Measurements from ENCODE around the gene TMEM248. TPM values are rescaled to one million over a fixed set of nuclear protein-coding genes. Genes with fewer than 3 reads are reported as not detected.
A peak's percentile ranks its signal among the peaks of the same experiment; 100 is the strongest.
"Not testable (repeated sequence)": the region's sequence is repeated elsewhere in the genome, so short reads cannot be mapped to it uniquely, and the experiment has no call there.

TMEM248 gene
- total RNA-seq, 1 donor from 2014 or later = 83.6 TPM

GRCh38 chr7:66913118-66914037 lies 7.6 kb upstream of the TMEM248 start:
- DNase-seq (ENCODE audit: low spot score) = no peak
- H3K4me1 Mint-ChIP-seq (ENCODE audit: low read depth) = no peaks in the 10 kb centered on the region
- no peaks in the 10 kb centered on the region for H3K9me3 Mint-ChIP-seq
- no peak overlapping the region for H3K4me3 Mint-ChIP-seq (ENCODE audit: low read depth)
- no peak overlapping the region for H3K27ac Mint-ChIP-seq
- no peaks in the 10 kb centered on the region for H3K36me3 Mint-ChIP-seq (ENCODE audit: low read depth)
- H3K27me3 Mint-ChIP-seq (ENCODE audit: low read depth) = no peaks in the 10 kb centered on the region
- intact Hi-C loops (cut with micrococcal nuclease) = no loop called here

GRCh38 chr7:66917904-66918303 lies 3.1 kb upstream of the TMEM248 start:
- H3K27ac Mint-ChIP-seq; H3K9me3 Mint-ChIP-seq; intact Hi-C loops (cut with micrococcal nuclease); DNase-seq (ENCODE audit: low spot score); H3K4me3 Mint-ChIP-seq (ENCODE audit: low read depth); H3K27me3 Mint-ChIP-seq (ENCODE audit: low read depth): not testable (repeated sequence)
- peaks cover 13% of the 10 kb centered on the region for H3K36me3 Mint-ChIP-seq (ENCODE audit: low read depth)
- peaks cover 16% of the 10 kb centered on the region for H3K4me1 Mint-ChIP-seq (ENCODE audit: low read depth)

- Mint-ChIP-seq H3K36me3 (ENCODE audit: low read depth) (peaks cover 19% of the 10 kb centered on the region), H3K4me1 (ENCODE audit: low read depth) (peaks cover 20% of the 10 kb centered on the region), H3K9me3 (no peaks in the 10 kb centered on the region), H3K27ac (no peak overlapping the region), H3K27me3 (ENCODE audit: low read depth) (no peaks in the 10 kb centered on the region), H3K4me3 (ENCODE audit: low read depth) (peak overlapping the region; percentile 66)
- intact Hi-C loops (cut with micrococcal nuclease) = no loop called here
- DNase-seq (ENCODE audit: low spot score) = no peak
Measured at GRCh38 chr7:66919304-66919703, 1.7 kb upstream of the TMEM248 start.

GRCh38 chr7:66919704-66920103 lies 1.3 kb upstream of the TMEM248 start:
- intact Hi-C loops (cut with micrococcal nuclease) = loop anchor here (2.0 kb wide), 1 partner anchor 77 kb away; the partner anchor contains the start of gene TYW1
- peak overlapping the region; percentile 66 for H3K4me3 Mint-ChIP-seq (ENCODE audit: low read depth)
- H3K36me3 Mint-ChIP-seq (ENCODE audit: low read depth) = peaks cover 19% of the 10 kb centered on the region
- no peak overlapping the region for H3K27ac Mint-ChIP-seq
- H3K4me1 Mint-ChIP-seq (ENCODE audit: low read depth) = peaks cover 20% of the 10 kb centered on the region
- no peaks in the 10 kb centered on the region for H3K9me3 Mint-ChIP-seq
- DNase-seq (ENCODE audit: low spot score) = no peak
- no peaks in the 10 kb centered on the region for H3K27me3 Mint-ChIP-seq (ENCODE audit: low read depth)

GRCh38 chr7:66920256-66920655 lies 769 bp upstream of the TMEM248 start:
- H3K4me1 Mint-ChIP-seq (ENCODE audit: low read depth) = peaks cover 20% of the 10 kb centered on the region
- intact Hi-C loops (cut with micrococcal nuclease) = loop anchor here (2.0 kb wide), 1 partner anchor 77 kb away; the partner anchor contains the start of gene TYW1
- peak overlapping the region; percentile 34 for H3K4me3 Mint-ChIP-seq (ENCODE audit: low read depth)
- H3K27ac Mint-ChIP-seq = peak overlapping the region; percentile 33
- H3K9me3 Mint-ChIP-seq = no peaks in the 10 kb centered on the region
- no peak for DNase-seq (ENCODE audit: low spot score)
- H3K27me3 Mint-ChIP-seq (ENCODE audit: low read depth) = no peaks in the 10 kb centered on the region
- H3K36me3 Mint-ChIP-seq (ENCODE audit: low read depth) = peaks cover 22% of the 10 kb centered on the region

GRCh38 chr7:66921396-66921917 lies 432 bp downstream of the TMEM248 start:
- peaks cover 24% of the 10 kb centered on the region for H3K4me1 Mint-ChIP-seq (ENCODE audit: low read depth)
- H3K27ac Mint-ChIP-seq = peak overlapping the region; percentile 90
- H3K9me3 Mint-ChIP-seq = no peaks in the 10 kb centered on the region
- peaks cover 29% of the 10 kb centered on the region for H3K36me3 Mint-ChIP-seq (ENCODE audit: low read depth)
- H3K27me3 Mint-ChIP-seq (ENCODE audit: low read depth) = no peaks in the 10 kb centered on the region
- H3K4me3 Mint-ChIP-seq (ENCODE audit: low read depth) = peak overlapping the region; percentile 92
- intact Hi-C loops (cut with micrococcal nuclease) = loop anchor here (1.0 to 2.0 kb wide), 2 partner anchors 75 to 77 kb away; partner anchors contain the start of gene TYW1
- peak; percentile 15 for DNase-seq (ENCODE audit: low spot score)

- peaks cover 25% of the 10 kb centered on the region for H3K4me1 Mint-ChIP-seq (ENCODE audit: low read depth)
Measured at GRCh38 chr7:66921918-66922486, 977 bp downstream of the TMEM248 start.

GRCh38 chr7:66925255-66925654 lies 4.2 kb downstream of the TMEM248 start:
- Mint-ChIP-seq H3K9me3 (no peaks in the 10 kb centered on the region), H3K4me1 (ENCODE audit: low read depth) (peaks cover 23% of the 10 kb centered on the region), H3K4me3 (ENCODE audit: low read depth) (no peak overlapping the region), H3K27ac (peak overlapping the region; percentile 4), H3K27me3 (ENCODE audit: low read depth) (no peaks in the 10 kb centered on the region), H3K36me3 (ENCODE audit: low read depth) (peaks cover 56% of the 10 kb centered on the region)
- intact Hi-C loops (cut with micrococcal nuclease) = no loop called here
- no peak for DNase-seq (ENCODE audit: low spot score)

More at GRCh38 chr7:66921918-66922486, 977 bp downstream of the TMEM248 start:
- no peaks in the 10 kb centered on the region for H3K27me3 Mint-ChIP-seq (ENCODE audit: low read depth)
- peak overlapping the region; percentile 90 for H3K27ac Mint-ChIP-seq
- peak overlapping the region; percentile 92 for H3K4me3 Mint-ChIP-seq (ENCODE audit: low read depth)
- no peaks in the 10 kb centered on the region for H3K9me3 Mint-ChIP-seq
- DNase-seq (ENCODE audit: low spot score) = peak; percentile 29
- intact Hi-C loops (cut with micrococcal nuclease) = loop anchor here (1.0 to 2.0 kb wide), 2 partner anchors 75 to 78 kb away; partner anchors contain the start of gene TYW1
- peaks cover 31% of the 10 kb centered on the region for H3K36me3 Mint-ChIP-seq (ENCODE audit: low read depth)

- intact Hi-C loops (cut with micrococcal nuclease) = no loop called here
- Mint-ChIP-seq H3K27ac (no peak overlapping the region), H3K9me3 (no peaks in the 10 kb centered on the region), H3K27me3 (ENCODE audit: low read depth) (no peaks in the 10 kb centered on the region), H3K4me3 (ENCODE audit: low read depth) (no peak overlapping the region), H3K36me3 (ENCODE audit: low read depth) (peaks cover 48% of the 10 kb centered on the region), H3K4me1 (ENCODE audit: low read depth) (peaks cover 19% of the 10 kb centered on the region)
- DNase-seq (ENCODE audit: low spot score) = no peak
Measured at GRCh38 chr7:66927348-66927948, 6.4 kb downstream of the TMEM248 start.

GRCh38 chr7:66928388-66928787 lies 7.4 kb downstream of the TMEM248 start:
- Mint-ChIP-seq H3K9me3 (no peaks in the 10 kb centered on the region), H3K4me3 (ENCODE audit: low read depth) (no peak overlapping the region), H3K4me1 (ENCODE audit: low read depth) (peaks cover 13% of the 10 kb centered on the region), H3K36me3 (ENCODE audit: low read depth) (peaks cover 44% of the 10 kb centered on the region), H3K27me3 (ENCODE audit: low read depth) (no peaks in the 10 kb centered on the region), H3K27ac (peak overlapping the region; percentile 60)
- intact Hi-C loops (cut with micrococcal nuclease) = no loop called here
- no peak for DNase-seq (ENCODE audit: low spot score)

- Mint-ChIP-seq H3K27ac (no peak overlapping the region), H3K36me3 (ENCODE audit: low read depth) (peaks cover 46% of the 10 kb centered on the region), H3K9me3 (no peaks in the 10 kb centered on the region), H3K4me1 (ENCODE audit: low read depth) (peaks cover 16% of the 10 kb centered on the region), H3K27me3 (ENCODE audit: low read depth) (no peaks in the 10 kb centered on the region), H3K4me3 (ENCODE audit: low read depth) (no peak overlapping the region)
- intact Hi-C loops (cut with micrococcal nuclease) = no loop called here
- DNase-seq (ENCODE audit: low spot score) = no peak
Measured at GRCh38 chr7:66929165-66929564, 8.1 kb downstream of the TMEM248 start.

GRCh38 chr7:66929935-66930334 lies 8.9 kb downstream of the TMEM248 start:
- intact Hi-C loops (cut with micrococcal nuclease) = no loop called here
- H3K27me3 Mint-ChIP-seq (ENCODE audit: low read depth) = no peaks in the 10 kb centered on the region
- DNase-seq (ENCODE audit: low spot score) = no peak
- H3K27ac Mint-ChIP-seq = no peak overlapping the region
- H3K4me3 Mint-ChIP-seq (ENCODE audit: low read depth) = no peak overlapping the region
- peaks cover 16% of the 10 kb centered on the region for H3K4me1 Mint-ChIP-seq (ENCODE audit: low read depth)
- peaks cover 46% of the 10 kb centered on the region for H3K36me3 Mint-ChIP-seq (ENCODE audit: low read depth)
- no peaks in the 10 kb centered on the region for H3K9me3 Mint-ChIP-seq
